ENCODE results near the gene LY6G6C. TPM values are rescaled to one million over a fixed set of nuclear protein-coding genes. Genes with fewer than 3 reads are reported as not detected.

The LY6G6C gene
- total RNA-seq, 1 donor from 2014 or later = not detected

- intact Hi-C loops (cut with DNase I) = loop anchor here (10.0 kb wide), 1 partner anchor 98 kb away; no protein-coding TSS in a partner anchor
- H3K9me3 ChIP-seq = no peaks in the 10 kb centered on the region
- H3K4me3 ChIP-seq = peak overlapping the region; percentile 86
- ATAC-seq (no peak), DNase-seq (no peak)
- H3K36me3 ChIP-seq = peaks cover 30% of the 10 kb centered on the region
- TF ChIP-seq, protein P1, sequence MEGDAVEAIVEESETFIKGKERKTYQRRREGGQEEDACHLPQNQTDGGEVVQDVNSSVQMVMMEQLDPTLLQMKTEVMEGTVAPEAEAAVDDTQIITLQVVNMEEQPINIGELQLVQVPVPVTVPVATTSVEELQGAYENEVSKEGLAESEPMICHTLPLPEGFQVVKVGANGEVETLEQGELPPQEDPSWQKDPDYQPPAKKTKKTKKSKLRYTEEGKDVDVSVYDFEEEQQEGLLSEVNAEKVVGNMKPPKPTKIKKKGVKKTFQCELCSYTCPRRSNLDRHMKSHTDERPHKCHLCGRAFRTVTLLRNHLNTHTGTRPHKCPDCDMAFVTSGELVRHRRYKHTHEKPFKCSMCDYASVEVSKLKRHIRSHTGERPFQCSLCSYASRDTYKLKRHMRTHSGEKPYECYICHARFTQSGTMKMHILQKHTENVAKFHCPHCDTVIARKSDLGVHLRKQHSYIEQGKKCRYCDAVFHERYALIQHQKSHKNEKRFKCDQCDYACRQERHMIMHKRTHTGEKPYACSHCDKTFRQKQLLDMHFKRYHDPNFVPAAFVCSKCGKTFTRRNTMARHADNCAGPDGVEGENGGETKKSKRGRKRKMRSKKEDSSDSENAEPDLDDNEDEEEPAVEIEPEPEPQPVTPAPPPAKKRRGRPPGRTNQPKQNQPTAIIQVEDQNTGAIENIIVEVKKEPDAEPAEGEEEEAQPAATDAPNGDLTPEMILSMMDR (IDR thresholded peaks at IDR 0.05) = no peak
- H3K27me3 ChIP-seq (ENCODE audit: low read depth) = no peaks in the 10 kb centered on the region
- H3K27ac ChIP-seq = peak overlapping the region; percentile 93
- peaks cover 69% of the 10 kb centered on the region for H3K4me1 ChIP-seq
Measured at GRCh38 chr6:31736768-31737314, 15.3 kb upstream of the LY6G6C start.

DNA sequence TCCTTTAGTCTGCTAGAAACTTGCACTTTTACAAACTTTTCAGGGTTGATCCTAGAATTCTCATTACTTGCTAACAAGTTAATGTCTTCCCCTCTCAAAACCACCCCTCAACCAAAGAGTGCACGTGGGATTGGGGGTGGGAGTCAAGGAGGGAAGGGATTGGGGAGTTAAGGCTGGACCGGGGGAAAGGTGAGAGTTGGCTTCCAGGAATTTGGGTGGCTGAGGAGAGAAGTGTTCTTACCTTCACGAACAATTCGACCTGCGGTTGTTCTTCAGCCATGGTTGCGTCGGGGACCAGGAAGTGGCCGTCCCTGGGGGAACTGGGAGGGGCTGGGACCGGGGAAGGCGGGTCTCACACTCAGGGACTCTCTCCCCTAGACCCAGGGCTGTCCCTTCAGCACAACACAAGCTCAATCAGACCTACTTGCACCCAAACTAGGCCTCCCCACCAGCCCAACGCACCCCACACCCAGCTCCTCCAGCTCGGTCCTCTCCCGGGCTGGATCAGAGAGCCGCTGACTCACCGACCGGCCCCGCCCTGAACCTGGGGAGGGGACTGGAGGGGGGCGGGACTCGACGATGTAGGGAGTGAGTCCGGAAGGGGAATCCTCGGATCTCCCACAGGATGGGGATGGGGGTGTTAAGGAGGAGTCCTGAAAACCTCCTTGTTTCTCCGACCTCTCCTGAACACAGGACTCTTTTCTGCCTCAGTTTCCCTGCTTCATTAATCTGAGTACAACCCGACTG, 14.6 kb upstream of the LY6G6C start, which contains the start of gene CLIC1:
TSS of gene CLIC1 (minus strand) at position 510 of the 747 bp plus-strand sequence. CDS start at position 280, 230 bp downstream.
- peaks cover 74% of the 10 kb centered on the region for H3K4me1 ChIP-seq
- ATAC-seq = peak; percentile 66 to 77
- intact Hi-C loops (cut with DNase I) = loop anchor here (10.0 kb wide), 1 partner anchor 99 kb away; no protein-coding TSS in a partner anchor
- peak; percentile 89 for DNase-seq
- H3K27ac ChIP-seq = peak within 1 kb of the TSS; percentile 93
- peak within 1 kb of the TSS; percentile 86 for H3K4me3 ChIP-seq
- TF ChIP-seq, protein P1 (IDR thresholded peaks at IDR 0.05) = no peak
- H3K27me3 ChIP-seq (ENCODE audit: low read depth) = no peaks in the 10 kb centered on the region
- no peaks in the 10 kb centered on the region for H3K9me3 ChIP-seq
- peaks cover 32% of the 10 kb centered on the region for H3K36me3 ChIP-seq

DNA sequence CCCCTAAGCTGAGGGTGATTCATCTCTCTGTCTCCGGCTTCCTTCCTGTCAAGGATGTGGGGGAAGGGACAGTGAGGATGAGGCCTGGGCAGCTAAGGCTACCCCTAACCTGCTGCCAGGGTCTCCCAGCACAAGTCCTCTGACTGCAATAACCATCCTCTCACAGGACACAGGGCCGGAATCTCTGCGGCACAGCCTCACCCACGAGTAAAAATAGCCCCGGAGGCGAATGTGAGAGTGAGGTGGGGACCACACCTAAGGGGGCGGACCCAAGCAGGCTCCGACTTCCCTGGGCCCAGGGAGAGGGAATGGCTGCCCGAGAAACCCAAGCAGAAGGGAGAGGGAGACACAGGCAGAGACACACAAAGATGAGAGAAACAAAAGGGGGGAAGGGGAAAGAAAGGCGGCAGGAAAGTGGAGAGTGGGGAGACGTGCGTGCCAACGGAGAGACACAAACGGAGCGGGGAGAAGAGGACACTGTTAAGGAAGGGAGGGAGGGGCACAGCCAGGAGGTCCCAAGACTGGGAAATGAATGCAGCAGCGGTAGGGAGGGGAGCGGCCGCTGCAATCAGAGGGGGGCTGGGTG, 13.4 kb upstream of the LY6G6C start:
- Histone ChIP-seq H3K36me3 (peaks cover 42% of the 10 kb centered on the region), H3K4me3 (peak overlapping the region; percentile 86), H3K4me1 (peaks cover 75% of the 10 kb centered on the region), H3K9me3 (no peaks in the 10 kb centered on the region), H3K27ac (peak overlapping the region; percentile 93), H3K27me3 (ENCODE audit: low read depth) (no peaks in the 10 kb centered on the region)
- intact Hi-C loops (cut with DNase I) = loop anchor here (10.0 kb wide), 1 partner anchor 100 kb away; no protein-coding TSS in a partner anchor
- TF ChIP-seq, protein P1 (IDR thresholded peaks at IDR 0.05) = no peak
- peak; percentile 58 for DNase-seq
- peak; percentile 5 to 35 for ATAC-seq

DNA sequence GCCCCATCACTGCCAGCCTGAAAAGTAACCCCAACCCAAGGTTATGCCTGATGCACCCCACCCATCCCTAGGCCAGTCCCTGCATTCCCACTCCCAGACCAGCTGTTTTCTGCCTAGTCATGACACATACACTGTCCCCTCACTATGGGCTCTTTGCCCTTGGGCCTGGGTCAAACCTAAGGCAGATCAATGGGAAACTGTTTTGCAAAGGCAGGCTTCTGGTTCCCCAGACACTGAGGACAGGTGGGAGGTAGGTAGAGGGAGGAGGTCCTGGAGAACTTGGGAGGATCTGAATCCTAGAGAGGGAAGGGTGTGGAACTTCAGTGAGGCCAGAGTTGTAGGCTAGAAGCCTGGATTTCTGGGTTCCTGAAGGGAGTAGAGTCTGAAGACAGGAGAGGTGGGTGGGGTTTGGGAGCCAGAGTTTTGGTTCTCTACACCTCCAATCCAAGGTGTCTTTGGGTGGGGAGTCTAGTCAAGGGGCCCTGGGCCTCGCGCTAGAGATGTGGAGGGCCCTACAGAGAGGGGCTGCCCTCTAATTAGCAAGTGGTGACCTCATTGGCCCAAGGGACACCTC, 12.8 kb upstream of the LY6G6C start:
- DNase-seq (peak; percentile 60), ATAC-seq (no peak)
- Histone ChIP-seq H3K4me1 (peaks cover 73% of the 10 kb centered on the region), H3K4me3 (peak overlapping the region; percentile 86), H3K36me3 (peaks cover 42% of the 10 kb centered on the region), H3K27ac (peak overlapping the region; percentile 93), H3K27me3 (ENCODE audit: low read depth) (no peaks in the 10 kb centered on the region), H3K9me3 (no peaks in the 10 kb centered on the region)
- TF ChIP-seq, protein P1 (IDR thresholded peaks at IDR 0.05) = no peak
- intact Hi-C loops (cut with DNase I) = loop anchor here (10.0 kb wide), 1 partner anchor 100 kb away; no protein-coding TSS in a partner anchor

- Histone ChIP-seq H3K27ac (peak overlapping the region; percentile 93), H3K9me3 (no peaks in the 10 kb centered on the region), H3K4me1 (peaks cover 71% of the 10 kb centered on the region), H3K4me3 (peak overlapping the region; percentile 86), H3K27me3 (ENCODE audit: low read depth) (no peaks in the 10 kb centered on the region), H3K36me3 (peaks cover 42% of the 10 kb centered on the region)
- TF ChIP-seq, protein P1 (IDR thresholded peaks at IDR 0.05) = no peak
- ATAC-seq = no peak
- intact Hi-C loops (cut with DNase I) = loop anchor here (10.0 kb wide), 1 partner anchor 101 kb away; no protein-coding TSS in a partner anchor
- DNase-seq = no peak
Measured at GRCh38 chr6:31733734-31734133, 12.2 kb upstream of the LY6G6C start.
